ENCODE results near the gene LSR.

Gene LSR

DNA sequence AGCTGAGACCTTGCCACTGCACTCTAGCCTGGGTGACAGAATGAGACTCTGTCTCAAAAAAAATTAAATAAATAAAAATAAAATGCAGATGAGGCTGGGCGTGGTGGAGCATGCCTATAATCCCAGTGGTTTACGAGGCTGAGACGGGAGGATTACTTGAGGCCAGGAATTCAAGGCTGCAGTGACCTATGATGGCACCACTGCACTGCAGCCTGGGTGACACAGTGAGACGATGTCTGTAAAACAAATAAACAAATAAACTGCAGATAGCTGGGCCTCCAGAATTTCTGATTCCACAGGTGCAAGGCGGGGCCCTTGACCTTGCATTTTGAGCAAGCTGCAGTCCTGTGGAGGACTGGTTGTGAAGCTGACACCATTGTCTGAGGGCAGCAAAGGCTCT, 40.1 kb downstream of the LSR start:
- no peak for FAIRE-seq

DNA sequence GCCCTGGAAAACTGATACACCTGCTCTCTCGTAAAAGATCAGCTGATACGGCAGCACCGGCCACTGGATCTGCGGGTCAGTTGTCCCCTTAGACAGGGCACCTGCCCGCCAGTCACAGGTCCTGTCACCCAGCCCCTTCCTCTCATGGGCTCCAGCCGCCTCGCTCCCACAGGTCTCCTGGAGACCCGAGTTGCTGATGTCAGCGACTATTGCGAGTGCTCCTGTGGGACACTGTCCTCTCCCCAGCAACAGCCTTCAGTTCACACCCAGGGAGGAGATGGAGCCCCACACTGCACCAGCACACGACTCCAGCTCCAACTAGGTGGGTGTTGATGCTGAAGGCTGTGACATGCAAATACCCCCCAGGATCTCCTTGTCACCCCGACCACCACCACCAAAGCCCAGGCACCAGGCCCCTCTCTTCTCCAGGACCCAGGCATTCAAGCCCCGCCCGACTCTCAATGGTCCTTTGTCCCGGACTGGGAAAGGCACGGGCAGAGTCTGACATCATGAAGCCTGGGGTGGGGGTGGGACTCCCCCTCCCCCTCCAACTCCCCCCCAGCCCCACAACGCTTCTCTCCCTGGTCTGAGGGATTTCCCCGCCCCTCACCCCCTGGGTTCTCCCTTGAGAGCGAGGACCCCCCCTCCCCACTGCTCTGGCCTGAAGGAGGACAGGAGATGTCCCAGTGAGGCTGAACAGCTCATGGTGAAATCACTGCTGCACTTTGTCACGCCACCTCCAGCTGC, 41.8 kb downstream of the LSR start:
- FAIRE-seq: no peak

DNA sequence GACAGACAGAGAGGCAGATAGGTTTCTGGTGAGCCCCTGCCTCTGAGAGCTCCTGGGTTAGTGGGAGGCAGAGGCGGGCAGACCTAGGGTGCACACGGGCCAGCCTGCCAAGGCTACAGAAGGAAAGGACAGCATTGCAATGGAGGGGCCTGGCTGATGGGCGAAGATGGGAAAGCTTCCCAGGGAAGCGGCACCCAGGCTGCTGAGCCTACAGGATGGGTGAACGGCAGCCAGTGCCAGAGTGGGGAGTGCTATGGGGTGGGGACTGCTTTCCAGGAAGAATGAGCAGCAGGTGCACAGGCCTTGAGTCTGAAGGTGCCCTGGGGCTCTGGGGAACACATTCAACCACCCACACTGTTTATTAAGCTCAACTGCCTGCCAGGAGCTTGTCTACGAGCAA, 42.5 kb downstream of the LSR start:
- FAIRE-seq: no peak

DNA sequence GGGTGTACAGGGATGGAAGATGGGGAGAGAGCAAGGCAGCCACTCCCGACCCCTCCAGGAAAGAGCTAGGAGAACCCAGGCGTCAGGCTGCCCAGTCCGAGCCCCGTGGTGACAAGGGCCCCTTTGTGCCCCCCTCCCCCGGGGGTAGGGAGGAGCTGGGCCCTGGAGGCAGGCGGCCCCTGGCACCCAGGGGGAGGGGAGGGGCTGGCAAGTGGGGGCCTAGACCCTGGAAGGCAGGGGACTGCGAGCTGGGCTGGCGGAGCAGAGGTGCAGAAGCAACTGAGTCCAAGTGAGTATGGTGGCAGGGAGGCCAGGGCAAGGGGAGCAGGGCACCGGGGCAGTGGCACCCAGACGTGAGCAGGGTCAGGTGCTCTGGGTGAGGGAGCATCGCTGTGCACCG, 43.1 kb downstream of the LSR start, which contains the start of gene MAG:
TSS of gene MAG (plus strand) at position 246 of the 400 bp plus-strand sequence. CDS start 3,248 bp downstream, outside the sequence.
- FAIRE-seq: no peak

DNA sequence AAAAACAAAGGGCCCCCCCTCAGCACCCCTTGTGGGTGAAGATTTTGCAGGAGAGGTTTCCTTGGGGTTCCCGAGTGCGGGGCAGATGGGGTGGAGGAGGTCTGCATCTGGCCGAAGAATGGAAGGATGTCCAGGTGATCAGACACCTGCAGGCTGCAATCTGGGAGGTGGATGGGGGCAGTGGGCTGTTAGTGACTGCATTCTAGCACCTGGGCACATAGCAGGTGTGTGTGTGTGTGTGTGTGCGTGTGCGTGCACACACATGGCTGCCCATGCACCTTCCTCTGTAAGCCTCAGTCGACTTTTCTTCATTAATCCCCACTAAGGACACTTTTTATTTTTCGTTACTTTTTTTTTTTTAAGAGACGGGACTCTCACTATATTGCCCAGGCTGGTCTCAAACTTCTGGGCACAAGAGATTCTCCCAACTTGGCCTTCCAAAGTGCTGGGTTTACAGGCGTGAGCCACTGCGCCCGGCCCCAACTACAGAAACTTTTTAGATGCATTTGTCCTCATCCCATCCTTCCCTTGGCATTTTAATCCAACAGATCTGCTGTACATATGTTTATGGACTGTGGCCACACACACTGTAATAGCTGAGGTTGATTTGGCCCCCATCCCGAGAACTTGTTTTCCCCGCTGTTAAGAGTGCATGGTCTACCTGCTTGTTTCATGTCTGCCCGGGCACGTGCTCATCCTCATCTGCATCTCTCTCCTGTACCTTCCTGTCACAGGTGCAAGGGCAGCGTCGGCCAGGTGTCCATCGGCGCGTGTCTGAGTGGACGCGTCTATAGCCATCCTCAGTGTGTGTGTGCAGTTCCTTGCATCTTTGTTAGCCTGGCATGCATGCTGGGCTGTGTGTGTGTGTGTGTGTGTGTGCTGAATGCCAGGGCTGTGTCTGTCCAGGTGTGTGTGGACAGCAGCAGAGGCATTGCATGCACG, 43.9 kb downstream of the LSR start:
- no peak for FAIRE-seq

DNA sequence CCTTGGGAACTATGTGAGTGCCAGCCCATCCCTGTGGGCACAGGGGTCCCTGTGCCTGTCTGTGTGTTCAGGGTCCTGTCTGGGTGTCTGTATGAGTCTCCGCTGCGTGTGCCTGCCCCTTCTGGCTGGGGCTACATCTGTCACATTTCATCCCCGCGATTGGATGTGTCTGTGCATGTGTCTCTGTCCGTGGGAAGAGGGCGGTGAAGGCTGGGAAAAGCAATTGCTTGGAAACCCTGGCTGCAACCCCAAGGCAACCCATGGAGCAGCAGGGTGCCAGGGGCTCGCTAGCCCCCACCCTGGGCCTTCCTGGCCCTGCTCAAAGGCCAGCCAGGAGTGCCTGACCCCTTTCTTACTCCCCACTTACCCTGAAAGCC, 44.5 kb downstream of the LSR start:
- no peak for FAIRE-seq

DNA sequence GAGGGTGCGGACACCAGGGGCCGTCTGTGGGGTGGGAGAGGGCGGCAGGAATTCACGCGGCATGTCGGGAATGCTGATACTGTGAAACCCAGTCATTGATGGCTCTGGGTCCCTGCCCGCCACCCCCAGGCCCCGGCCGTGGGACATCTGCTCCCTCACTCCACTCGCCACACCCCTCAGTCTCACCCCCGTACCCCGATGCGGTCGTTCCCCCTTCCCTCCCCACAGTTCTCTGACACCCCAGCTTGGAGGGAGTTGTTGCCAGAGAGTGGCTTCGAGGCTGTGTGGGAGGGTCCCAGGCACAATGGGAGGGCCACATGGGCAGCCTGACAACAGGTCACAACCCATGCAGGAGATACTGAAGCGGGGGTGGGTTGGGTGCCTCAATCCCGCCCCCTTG, 45.0 kb downstream of the LSR start:
- FAIRE-seq: no peak

DNA sequence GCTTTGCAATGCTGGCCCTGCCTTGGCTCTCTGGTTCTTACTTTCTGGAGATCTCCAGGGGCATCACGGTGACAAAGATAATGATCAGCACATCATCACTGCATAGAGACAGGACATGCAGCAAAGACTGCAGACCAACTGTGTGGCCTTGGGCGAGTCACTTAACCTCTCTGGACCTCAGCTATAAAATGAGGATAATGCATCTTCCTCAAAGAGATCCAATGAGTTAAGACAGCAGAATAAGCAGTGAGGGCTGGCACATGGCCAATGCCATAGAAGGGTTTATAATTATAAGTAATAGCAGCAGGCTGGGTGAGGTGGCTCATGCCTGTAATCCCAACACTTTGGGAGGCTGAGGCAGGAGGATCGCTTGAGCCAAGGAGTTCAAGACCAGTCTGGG, 45.5 kb downstream of the LSR start:
- FAIRE-seq: no peak

DNA sequence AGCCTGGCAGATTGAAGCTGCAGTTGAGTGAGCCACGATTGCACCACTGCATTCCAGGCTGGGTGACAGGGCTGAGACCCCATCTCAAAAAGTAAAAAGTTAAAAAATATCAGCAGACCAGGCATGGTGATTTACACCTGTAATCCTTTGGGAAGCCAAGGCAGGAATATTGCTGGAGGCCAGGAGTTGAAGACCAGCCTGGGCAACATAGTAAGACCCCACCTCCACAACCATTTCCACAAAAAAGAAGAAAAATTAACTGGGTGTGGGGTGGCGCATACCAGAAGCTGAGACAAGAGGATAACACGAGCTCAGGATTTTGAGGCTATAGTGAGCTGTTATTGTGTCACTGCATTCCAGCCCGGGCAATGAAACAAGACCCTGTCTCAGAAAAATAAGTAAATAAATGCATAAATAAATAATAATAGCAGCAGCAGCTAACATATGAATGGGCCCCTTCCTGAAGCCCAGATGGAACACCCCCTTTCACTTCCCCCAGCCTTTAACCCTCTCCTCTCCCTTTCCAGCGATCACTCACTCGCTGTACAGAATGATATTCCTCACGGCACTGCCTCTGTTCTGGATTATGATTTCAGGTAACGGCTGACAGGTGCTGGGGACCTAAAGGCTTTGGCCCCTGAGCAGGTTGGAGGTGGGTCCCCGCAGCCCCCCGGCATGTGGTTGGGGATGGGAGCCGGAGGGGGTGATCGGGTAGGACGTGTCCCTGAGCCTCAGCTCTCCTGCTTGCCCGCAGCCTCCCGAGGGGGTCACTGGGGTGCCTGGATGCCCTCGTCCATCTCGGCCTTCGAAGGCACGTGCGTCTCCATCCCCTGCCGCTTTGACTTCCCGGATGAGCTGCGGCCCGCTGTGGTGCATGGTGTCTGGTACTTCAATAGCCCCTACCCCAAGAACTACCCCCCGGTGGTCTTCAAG, 46.3 kb downstream of the LSR start:
- no peak for FAIRE-seq

DNA sequence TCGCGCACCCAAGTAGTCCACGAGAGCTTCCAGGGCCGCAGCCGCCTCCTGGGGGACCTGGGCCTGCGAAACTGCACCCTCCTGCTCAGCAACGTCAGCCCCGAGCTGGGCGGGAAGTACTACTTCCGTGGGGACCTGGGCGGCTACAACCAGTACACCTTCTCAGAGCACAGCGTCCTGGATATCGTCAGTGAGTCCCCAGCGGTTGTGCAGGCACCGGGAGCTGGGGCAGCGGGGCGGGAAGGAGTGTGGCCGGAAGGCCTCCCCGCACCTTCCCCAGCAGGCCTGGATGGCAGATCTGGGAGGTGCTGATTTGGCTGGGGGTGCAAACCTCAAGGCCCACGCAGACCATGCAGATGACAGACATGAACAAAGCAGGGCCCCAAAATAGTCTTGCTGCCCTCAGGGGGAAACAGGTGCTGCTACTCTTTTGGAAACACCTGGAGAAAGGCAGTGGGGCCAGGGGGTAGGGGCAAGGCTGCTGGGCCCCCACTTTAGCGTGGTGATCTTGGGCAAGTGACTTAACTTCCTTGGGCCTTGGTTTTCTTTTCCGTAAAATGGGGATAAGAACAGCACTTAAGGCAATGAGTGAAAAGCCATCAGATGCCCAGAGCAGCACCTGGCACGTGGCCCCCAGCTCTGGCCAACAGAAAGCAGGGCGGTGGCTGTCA, 47.1 kb downstream of the LSR start:
- FAIRE-seq: no peak

DNA sequence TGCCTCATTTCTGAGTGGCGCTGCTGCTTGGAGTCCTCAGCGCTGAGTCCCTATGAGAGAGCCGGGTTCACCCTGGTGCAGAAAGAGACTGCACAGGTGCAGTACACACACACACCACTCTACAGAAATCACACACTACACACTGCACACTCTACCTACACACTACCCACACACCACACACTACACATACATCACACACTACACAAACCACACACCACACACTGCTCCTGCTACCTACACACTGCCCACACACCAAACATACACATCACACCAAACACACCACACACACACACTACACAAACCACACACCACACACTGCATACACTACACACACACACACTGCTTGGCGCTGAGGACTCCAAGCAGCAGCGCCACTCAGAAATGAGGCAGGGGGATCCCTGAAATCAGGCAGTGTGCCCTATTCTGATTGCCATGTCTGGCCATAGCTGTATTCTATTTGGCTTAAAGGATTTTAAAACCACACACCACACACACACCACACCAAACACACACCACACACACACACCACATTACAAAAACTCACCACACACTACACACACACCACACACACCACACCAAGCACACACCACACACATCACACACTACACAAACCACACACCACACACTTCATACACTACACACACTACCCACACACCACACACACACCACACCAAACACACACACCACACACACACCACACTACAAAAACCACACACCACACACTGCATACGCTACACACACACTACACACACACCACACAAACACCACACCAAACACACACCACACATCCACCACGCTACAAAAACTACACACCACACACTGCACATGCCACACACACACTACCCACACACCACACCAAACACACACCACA, 48.1 kb downstream of the LSR start:
- FAIRE-seq: no peak

DNA sequence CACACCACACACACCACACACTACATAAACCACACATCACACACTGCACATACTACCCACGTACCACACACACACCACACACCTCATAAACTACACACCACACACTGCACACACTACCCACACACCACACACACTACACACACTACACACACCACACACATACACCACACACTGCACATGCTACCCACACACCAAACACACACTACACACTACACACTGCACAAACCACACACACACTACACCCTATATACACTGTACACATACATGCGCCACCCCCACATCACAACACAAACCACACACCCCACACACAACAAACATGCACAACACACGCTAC, 48.7 kb downstream of the LSR start:
- FAIRE-seq: no peak

DNA sequence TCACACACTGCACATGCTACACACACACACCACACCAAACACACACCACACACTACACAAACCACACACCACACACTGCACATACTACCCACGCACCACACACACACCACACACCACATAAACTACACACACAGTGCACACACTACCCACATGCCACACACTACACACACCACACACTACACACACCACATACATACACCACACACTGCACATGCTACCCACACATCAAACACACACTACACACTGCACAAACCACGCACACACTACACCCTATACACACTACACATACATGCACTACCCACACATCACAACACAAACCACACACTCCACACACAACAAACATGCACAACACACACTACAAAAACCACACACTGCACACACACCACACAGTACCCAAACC, 49.1 kb downstream of the LSR start:
- FAIRE-seq: no peak

DNA sequence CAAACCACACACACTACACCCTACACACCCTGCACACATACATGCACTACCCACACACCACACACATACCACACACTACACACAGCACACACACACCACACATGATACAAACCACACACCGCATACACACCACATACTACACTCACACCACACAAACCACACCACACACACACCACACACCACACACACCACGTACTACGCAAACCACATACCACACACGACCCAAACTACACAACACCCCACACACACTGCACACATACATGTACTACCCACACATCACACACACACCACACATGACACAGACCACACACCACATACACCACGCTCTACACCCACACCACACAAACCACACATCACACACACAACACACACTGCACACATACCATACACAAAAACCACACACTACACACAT, 49.8 kb downstream of the LSR start:
- FAIRE-seq: no peak

DNA sequence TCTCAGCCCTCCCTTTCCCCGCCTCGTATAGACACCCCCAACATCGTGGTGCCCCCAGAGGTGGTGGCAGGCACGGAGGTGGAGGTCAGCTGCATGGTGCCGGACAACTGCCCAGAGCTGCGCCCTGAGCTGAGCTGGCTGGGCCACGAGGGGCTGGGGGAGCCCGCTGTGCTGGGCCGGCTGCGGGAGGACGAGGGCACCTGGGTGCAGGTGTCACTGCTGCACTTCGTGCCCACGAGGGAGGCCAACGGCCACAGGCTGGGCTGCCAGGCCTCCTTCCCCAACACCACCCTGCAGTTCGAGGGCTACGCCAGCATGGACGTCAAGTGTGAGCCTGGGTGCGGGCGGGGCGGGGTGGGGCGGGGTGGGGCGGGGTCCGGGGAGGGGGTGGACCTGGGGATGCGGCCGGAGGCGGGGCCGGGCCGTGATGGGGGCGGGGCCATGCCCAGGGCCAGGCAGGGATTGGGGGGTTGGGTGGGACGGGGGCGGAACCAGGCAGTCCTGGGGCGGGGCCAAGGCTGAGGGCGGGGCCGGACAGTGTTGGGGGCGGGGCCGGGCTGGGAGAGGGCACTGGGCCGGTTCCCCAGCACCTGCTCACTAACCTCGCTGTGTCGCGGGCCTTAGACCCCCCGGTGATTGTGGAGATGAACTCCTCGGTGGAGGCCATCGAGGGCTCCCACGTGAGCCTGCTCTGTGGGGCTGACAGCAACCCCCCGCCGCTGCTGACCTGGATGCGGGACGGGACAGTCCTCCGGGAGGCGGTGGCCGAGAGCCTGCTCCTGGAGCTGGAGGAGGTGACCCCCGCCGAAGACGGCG, 50.9 kb downstream of the LSR start:
- no peak for FAIRE-seq

DNA sequence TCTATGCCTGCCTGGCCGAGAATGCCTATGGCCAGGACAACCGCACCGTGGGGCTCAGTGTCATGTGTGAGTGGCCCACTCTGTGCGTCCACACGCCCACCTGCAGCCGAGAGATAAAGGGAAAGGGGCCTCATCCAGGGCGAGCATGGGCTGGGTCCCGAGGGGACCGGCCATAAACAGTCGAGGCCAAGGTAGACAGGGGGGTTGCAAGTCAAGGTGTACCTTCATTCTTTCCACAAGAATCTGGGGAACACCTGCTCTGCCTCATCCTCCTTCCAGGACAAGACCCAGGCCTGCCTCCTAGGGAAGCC, 51.5 kb downstream of the LSR start:
- FAIRE-seq: no peak

DNA sequence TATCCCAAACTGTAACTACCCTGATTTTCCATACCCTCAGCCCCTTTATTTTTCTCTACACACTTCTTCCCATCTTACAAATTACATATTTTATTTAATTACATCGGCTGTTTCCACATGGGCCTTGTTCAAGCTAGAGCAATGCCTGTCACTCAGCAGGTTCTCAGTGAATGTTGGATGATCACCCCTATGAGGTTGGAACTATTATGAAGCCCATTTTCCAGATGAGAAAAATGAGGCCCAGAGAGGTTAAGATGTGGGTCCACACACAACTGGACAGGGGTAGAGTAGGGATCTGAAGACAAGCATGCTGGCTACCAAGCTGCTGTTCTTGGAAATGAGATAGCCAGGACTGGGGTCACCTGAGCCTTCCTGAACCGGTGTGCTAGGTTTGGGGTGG, 53.2 kb downstream of the LSR start:
- FAIRE-seq: no peak

DNA sequence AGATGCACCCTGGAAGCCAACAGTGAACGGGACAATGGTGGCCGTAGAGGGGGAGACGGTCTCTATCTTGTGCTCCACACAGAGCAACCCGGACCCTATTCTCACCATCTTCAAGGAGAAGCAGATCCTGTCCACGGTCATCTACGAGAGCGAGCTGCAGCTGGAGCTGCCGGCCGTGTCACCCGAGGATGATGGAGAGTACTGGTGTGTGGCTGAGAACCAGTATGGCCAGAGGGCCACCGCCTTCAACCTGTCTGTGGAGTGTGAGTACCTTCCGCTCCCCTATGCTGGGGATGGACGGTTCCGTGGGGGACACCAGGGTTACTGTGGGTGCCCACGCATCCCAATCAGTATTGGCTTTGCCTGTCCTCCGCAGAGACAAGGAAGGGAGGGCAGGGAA, 53.6 kb downstream of the LSR start:
- FAIRE-seq: no peak

DNA sequence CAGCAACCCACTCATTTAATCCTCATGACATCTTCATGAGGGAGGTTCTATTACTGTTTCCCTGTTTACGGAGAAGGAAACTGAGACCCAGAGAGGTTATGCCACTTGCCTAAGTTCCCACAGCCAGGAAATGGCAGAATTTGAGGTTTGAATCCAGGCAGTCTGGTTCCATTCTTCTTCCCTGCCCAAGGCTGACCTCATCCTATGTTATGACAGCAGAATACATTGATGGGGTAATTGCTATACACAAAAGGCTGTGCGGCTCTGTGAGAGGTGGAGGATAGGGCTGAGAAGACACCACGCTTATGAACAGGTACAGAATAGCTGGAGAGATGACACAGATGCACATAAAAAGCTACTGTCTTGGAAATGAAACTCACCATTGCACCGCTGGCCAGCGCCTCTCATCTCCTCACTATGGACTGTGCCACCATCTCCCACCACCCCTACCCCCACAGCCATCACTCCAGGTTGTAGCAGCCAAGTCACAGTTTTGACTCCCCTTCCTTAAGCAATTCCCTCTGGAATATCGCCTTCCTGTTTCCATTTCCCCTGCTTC, 54.6 kb downstream of the LSR start:
- FAIRE-seq: no peak

DNA sequence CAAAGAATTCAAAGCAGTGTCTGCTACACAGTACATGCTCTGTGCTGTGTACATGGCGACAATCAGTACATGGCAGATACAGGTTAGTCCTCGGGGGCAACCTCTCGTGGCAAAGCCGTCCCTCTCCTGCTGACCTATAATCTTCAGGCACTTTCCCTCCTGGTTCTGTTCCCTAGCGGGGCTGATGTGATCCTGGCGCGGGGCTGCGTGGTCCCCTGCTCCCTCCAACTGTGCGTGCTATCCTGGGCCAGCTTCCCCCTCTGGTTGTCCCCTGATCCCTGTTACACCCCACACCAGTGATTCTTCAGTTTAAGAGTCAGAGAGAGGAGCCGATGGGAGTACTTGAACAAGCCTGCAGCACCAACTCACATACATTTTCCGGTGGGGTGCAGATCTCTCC, 55.2 kb downstream of the LSR start:
- no peak for FAIRE-seq

Data from colon (tissue), 2 donors.